Left lung (tissue), 10 donors: Measurements from ENCODE around the gene TTC21A. TPM values are rescaled to one million over a fixed set of nuclear protein-coding genes. Genes with fewer than 3 reads are reported as not detected.

Experiments
- ATAC-seq: fragments of 200-7000 bp; cut with Tn5 transposase; one replicate; pipeline ENCODE4 v1.9.1; 2020; ENCODE audit warnings: moderate library complexity
- DNase-seq, 4 donors: peaks; one replicate each; pipeline ENCODE4 v3.0.0-alpha.2; 2013 to 2020
- H3K27ac ChIP-seq, 2 donors: fragments of 200-600 bp; sonication (generic) in 1 of 2; one replicate each; pipeline versions ENCODE4 v1.5.0 to v1.8.0; 2020 to 2021
- H3K27me3 ChIP-seq, 2 donors: fragments of 200-600 bp; sonication (generic) in 1 of 2; one replicate each; pipeline versions ENCODE4 v1.5.0 to v1.8.0; 2020 to 2021
- H3K36me3 ChIP-seq, 2 donors: fragments of 200-600 bp; sonication (generic) in 1 of 2; one replicate each; pipeline versions ENCODE4 v1.5.0 to v1.8.0; 2020 to 2021
- H3K4me1 ChIP-seq, 2 donors: fragments of 200-600 bp; one replicate each; pipeline ENCODE4 v1.8.0; 2021
- H3K4me3 ChIP-seq, 2 donors: fragments of 200-600 bp; sonication (generic) in 1 of 2; one replicate each; pipeline versions ENCODE4 v1.5.0 to v1.8.0; 2020 to 2021; ENCODE audit warnings: mild to moderate bottlenecking in 1 of 2
- H3K9me3 ChIP-seq, 2 donors: fragments of 200-600 bp; sonication (generic) in 1 of 2; one replicate each; pipeline versions ENCODE4 v1.5.0 to v1.8.0; 2020 to 2021
- intact Hi-C, 2 donors: fragments of 100-400 bp; cut with DNase I; formaldehyde crosslinking; loops; one replicate each; pipeline versions ENCODE4 v1.11.2 to v1.14.2; 2022
- polyA plus RNA-seq, 6 donors: library from polyadenylated mRNA; unstranded; fragments of 120-200 nt; gene quantifications; one replicate each; pipeline ENCODE4 v1.2.1, GENCODE V29; 2013; ENCODE audit not compliant: insufficient read length in 6 of 6
- total RNA-seq, 2 donors: library from RNA; stranded (reverse); fragmentation: NEBNext Ultra II Directional; extraction: Animal tissue kit (Norgen Biotek cat#: 25700); gene quantifications; one replicate each; pipeline ENCODE4 v1.2.1, GENCODE V29; 2021
- TF ChIP-seq, protein P1 (sequence below), 2 donors: fragments of 200-600 bp; sonication (generic) in 1 of 2; IDR thresholded peaks; one replicate each; pipeline versions ENCODE4 v1.5.0 to v1.8.0; 2021; ENCODE audit warnings: antibody characterized with exemption in 2 of 2
- donor health status: DM: no; HTN: yes; CAD: no.
- donor health status: DM: no; HTN: no; CAD: no.

Gene TTC21A
- total and polyA plus RNA-seq, 8 donors, result 7.1 to 21.8 (median 14.3) TPM

DNA sequence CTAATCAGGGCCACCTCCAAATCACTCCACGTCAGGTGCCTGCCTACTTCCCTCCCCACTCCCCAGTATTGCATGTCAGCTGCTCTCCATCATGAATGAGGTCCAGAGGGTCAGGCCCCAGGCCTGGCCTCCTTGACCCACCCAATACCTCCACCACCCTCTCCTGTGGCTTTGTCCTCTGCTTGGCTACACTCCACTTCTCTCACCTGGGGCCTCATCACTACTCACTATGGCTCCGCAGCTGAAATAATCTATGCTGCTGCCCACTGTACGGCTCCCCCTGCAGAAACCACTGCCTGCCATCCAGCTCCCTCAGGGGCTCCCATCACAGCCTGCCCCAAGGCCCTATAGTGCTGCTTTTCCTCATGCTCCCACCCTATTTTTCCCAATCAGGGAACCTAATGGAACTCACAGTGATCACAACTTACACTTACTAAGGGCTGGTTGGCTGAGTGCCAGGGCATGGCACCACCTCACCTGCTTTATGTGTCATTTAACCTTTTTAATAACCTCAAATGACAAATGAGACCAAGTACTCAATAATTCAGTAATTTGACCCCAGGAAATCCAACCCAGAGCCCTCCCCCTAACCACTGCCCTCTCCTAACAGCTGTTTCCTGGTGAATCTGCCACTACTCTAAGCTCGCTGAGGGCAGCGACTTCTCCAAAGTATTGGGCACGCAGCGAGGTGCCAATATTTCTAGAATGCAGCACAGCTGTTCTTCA lies 2.4 kb upstream of the TTC21A start:
- H3K4me3 ChIP-seq, result peak overlapping the region in 1 of 2 donors; percentile 89

DNA sequence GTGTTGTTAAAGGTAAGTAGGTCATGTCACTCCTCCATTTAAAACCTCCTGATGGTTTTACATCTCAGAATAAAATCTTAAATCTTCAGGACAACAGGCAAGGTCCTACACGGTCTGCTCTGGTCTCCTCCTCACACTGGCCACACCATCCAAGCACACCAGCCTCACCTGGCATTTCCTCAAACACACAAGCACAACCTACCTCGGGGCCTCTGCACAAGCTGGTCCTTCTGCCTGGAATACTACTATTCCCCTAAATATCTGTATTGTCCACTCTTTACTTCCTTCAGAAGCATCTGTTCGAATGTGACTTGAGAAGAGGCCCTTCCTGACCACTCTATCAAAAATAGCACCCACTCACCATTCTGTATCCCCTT lies 1.8 kb upstream of the TTC21A start:
- Histone ChIP-seq H3K27me3 (no peaks in the 10 kb centered on the region), H3K4me3 (peak overlapping the region in 1 of 2 donors; percentile 89), H3K27ac (peak overlapping the region in 1 of 2 donors; percentile 7), H3K9me3 (no peaks in the 10 kb centered on the region), H3K4me1 (peaks cover 10 to 73% of the 10 kb centered on the region in 2 donors), H3K36me3 (peaks cover 0 to 7% of the 10 kb centered on the region in 2 donors)
- ATAC-seq (no peak), DNase-seq (no peak)
- intact Hi-C loops, result no loop called here
- TF ChIP-seq, protein P1, sequence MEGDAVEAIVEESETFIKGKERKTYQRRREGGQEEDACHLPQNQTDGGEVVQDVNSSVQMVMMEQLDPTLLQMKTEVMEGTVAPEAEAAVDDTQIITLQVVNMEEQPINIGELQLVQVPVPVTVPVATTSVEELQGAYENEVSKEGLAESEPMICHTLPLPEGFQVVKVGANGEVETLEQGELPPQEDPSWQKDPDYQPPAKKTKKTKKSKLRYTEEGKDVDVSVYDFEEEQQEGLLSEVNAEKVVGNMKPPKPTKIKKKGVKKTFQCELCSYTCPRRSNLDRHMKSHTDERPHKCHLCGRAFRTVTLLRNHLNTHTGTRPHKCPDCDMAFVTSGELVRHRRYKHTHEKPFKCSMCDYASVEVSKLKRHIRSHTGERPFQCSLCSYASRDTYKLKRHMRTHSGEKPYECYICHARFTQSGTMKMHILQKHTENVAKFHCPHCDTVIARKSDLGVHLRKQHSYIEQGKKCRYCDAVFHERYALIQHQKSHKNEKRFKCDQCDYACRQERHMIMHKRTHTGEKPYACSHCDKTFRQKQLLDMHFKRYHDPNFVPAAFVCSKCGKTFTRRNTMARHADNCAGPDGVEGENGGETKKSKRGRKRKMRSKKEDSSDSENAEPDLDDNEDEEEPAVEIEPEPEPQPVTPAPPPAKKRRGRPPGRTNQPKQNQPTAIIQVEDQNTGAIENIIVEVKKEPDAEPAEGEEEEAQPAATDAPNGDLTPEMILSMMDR (IDR thresholded peaks at IDR 0.05), result no peak

More for the DNA sequence above, 2.4 kb upstream of the TTC21A start:
- H3K4me1 ChIP-seq, result peaks cover 10 to 73% of the 10 kb centered on the region in 2 donors
- no peaks in the 10 kb centered on the region for H3K27me3 ChIP-seq
- DNase-seq, result no peak
- intact Hi-C loops, result no loop called here
- H3K27ac ChIP-seq, result peak overlapping the region in 1 of 2 donors; percentile 7
- TF ChIP-seq, protein P1 (IDR thresholded peaks at IDR 0.05), result no peak
- peaks cover 0 to 13% of the 10 kb centered on the region in 2 donors for H3K36me3 ChIP-seq
- ATAC-seq, result no peak
- H3K9me3 ChIP-seq, result no peaks in the 10 kb centered on the region

DNA sequence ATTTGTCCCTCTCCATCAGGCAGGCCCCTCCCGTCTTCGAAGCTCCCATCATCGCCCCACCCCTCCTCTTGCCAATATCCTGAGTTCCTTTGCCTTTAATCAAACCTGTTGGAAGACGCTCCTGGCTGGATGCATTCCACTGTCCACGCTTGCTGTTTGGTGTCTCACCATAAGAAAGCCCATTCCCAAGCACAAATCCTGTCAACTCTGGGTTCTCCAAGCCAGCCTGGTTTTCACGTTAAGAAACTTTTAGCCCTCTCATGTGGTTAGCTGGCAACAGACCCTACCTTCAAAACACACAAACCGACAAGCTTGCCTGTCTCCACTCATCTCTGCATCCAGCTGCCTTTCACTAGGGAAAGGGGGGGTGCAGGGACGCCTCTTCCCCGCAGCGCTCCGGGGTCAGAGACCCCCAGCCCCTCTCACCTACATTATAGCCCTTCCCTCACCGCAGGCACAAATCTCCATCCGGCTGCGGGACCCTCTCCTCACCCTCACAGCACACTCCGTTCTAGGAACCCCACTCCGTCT lies 1.1 kb upstream of the TTC21A start:
- TF ChIP-seq, protein P1 (IDR thresholded peaks at IDR 0.05), result no peak
- peaks cover 0 to under 1% of the 10 kb centered on the region in 2 donors for H3K36me3 ChIP-seq
- DNase-seq (peak in 2 of 4 donors; percentile 15 to 26), ATAC-seq (no peak)
- intact Hi-C loops, result no loop called here
- peak overlapping the region; percentile 85 to 89 for H3K4me3 ChIP-seq
- H3K4me1 ChIP-seq, result peaks cover 10 to 68% of the 10 kb centered on the region in 2 donors
- peak overlapping the region; percentile 96 for H3K27ac ChIP-seq
- no peaks in the 10 kb centered on the region for H3K27me3 ChIP-seq
- H3K9me3 ChIP-seq, result no peaks in the 10 kb centered on the region

DNA sequence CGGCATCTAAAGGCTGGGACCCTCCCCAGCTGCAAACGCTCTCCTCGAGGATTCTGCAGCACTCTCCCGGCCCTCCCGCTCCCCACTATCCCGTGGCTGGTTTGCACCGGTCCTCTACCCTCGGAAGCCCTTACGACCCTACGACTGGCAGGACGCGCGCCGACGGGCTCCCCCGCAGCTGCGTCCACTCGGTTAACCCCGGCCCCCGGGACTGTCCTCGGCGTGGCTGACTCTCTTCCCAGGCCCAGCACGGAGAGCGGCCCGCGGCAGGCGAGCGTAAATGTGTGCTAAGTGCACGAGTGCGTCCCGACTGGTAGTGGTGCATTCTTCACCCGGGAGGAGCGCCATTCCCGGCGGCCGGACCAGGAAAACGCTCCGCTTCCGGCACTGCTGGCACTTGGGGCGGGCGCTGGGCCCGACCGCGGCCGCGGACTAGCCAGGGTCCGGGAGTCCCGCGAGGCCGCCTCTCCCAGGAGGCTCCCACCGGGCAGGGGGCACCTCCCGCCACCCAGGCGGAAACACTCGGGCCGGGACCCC lies 561 bp upstream of the TTC21A start:
- no peaks in the 10 kb centered on the region for H3K9me3 ChIP-seq
- no peaks in the 10 kb centered on the region for H3K36me3 ChIP-seq
- H3K27me3 ChIP-seq, result no peaks in the 10 kb centered on the region
- peak overlapping the region; percentile 96 for H3K27ac ChIP-seq
- peak overlapping the region; percentile 85 to 89 for H3K4me3 ChIP-seq
- TF ChIP-seq, protein P1 (IDR thresholded peaks at IDR 0.05), result no peak
- DNase-seq (peak; percentile 53 to 92 (median 64)), ATAC-seq (peak; percentile 71)
- peaks cover 10 to 63% of the 10 kb centered on the region in 2 donors for H3K4me1 ChIP-seq
- intact Hi-C loops, result no loop called here

DNA sequence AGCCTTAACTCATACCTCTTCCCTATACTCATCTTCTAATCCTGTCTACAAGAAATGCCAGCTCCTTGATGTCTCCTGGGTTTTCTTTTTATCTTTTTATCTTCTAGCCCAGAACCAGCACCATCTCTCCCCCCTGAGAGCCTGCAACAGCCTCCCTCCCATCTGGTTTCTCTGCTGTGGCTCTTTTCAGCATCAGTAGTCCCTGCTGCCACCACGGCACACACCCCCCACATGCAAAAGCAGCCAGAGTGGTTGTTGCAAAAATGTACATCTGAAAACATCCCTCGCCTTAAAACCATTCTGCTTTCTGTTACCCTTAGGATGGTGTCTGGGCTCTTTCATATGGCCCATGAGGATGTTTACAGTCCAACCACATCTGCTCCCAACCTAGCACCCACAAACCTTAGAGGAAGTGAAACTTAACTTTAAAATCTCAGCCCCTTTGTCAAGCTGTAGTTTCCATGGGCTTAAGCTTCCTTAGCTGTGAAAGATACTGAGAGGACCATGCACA lies 775 bp downstream of the TTC21A start:
- Histone ChIP-seq H3K27ac (peak overlapping the region in 1 of 2 donors; percentile 96), H3K4me3 (peak overlapping the region; percentile 85 to 89), H3K27me3 (no peaks in the 10 kb centered on the region), H3K36me3 (no peaks in the 10 kb centered on the region), H3K4me1 (peaks cover 10 to 50% of the 10 kb centered on the region in 2 donors), H3K9me3 (no peaks in the 10 kb centered on the region)
- intact Hi-C loops, result no loop called here
- TF ChIP-seq, protein P1 (IDR thresholded peaks at IDR 0.05), result no peak
- DNase-seq (no peak), ATAC-seq (peak; percentile 4)
